Right forelimb (tissue), 1 donor: ENCODE data around the gene PLCH2.
"Not testable (repeated sequence)": the region's sequence is repeated elsewhere in the genome, so short reads cannot be mapped to it uniquely, and the experiment has no call there.

ENCODE experiments used
- DNase-seq: peaks from one replicate; pipeline ENCODE4 v3.0.0-alpha.2; 2018

PLCH2 gene

DNA sequence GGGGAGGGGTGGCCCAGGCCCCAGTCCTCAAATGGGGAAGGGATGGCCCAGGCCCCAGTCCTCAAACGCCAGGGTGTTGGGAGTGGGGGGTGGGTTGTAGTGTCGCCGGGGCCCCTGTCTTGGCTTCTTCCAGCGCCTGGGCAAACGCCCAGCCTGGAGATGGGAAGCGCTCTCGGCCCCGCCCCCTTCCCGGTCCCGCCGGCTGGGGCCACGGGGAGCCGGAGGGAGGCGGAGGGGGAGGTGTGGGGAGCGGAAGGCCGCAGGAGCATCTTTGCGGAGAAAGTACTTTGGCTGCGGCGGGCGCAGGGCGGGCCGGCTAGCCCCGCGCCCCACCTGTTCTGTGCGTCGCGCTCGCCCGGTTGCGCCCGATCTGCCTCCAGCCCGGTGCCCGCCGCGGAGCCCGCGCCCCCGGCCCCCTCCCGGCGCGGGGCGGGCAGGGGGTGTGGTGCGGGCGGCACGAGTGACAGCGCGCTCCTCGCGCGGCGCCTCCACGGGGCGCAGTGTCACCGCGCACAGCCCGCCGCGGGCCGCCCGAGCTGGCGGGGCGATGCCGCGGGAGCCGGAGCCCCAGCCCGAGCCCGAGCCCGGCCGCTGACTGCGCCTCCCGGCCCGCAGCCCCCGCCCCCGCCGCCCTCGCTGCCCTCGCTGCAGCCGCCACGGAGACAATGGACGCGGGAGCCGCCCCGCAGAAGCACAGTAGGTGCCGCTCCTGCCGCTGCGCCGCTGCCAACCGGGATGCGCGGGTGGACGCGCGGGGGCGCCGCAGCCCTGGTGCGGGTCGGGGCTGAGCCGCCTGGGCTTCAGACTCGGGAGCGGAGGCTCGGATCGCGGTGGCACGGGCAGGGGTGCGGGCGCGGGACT is 32.6 kb upstream of the PLCH2 start:
- DNase-seq = no peak

DNA sequence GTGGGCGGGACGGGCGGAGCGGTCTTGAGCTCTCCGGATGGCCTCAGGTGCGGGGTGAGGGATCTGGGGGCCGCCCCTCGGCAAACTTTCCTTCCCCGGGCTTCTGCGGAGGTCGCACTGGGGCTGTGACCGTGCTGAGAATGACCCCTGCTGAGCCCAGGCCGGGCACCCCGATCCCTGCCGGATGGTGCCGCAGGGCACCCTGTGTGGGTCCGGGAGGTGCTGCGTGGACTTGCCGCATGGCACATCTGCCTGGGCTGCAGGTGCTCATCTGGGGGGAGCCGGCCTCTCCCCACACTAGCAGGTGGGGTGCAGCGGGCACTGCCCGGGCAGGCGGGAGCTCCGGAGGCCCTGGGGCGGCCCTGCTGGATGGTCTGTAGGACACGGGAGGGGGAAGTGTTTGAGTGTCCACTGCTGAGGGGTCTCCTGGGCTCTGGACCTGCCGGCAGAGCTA is 31.9 kb upstream of the PLCH2 start:
- DNase-seq = no peak

DNA sequence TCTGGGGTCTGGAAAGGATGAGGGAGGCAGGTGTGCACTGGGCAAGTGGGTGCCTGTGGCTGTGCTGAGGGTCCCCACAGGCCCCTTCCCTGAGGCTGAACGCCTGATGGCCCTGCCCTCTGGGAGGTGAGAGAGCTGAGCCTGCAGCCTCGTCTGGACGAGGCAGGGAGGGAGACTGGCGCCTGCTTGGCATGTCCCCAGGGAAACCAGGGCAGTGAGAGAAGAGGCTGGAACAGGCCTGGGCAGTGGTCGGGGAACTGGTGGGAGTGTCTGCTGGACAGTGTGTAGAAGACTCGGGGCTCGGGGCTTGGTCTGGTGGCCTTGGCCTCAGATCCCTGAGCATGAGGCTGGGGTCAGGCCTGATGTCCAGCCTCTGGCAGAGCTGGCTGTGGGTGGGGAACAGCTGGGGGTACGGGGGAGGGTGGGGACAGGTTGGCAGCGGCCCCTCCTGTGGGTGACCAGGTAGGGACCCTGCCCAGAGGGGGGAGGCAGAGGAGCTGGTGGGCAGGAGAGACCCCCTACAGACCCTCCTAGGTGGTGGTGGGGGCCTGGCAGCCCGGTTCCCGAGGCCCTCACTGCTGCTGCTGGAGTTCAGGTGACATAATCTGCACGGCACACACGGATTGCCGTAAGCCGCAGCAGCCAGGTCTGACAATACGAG is 30.8 kb upstream of the PLCH2 start:
- DNase-seq = no peak

DNA sequence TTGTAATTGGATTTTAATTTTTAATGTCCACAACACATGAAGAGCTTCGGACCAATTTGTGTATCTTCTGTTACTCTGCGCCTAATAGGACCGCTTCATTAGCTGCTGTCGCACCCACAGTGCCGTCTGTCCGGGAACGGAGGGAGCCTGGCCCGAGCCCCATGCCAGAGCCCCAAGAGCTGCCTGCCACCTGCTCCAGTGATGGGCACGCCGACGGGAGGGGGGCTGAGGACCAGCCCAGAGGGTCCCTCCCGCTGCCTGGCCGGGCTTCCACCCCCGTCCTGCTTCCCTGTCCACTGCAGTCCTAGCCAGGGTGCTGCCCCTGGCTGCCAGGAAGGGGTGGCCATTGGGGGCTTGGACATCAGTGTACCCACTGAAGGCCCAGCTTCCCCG is 30.3 kb upstream of the PLCH2 start:
- no peak for DNase-seq

DNA sequence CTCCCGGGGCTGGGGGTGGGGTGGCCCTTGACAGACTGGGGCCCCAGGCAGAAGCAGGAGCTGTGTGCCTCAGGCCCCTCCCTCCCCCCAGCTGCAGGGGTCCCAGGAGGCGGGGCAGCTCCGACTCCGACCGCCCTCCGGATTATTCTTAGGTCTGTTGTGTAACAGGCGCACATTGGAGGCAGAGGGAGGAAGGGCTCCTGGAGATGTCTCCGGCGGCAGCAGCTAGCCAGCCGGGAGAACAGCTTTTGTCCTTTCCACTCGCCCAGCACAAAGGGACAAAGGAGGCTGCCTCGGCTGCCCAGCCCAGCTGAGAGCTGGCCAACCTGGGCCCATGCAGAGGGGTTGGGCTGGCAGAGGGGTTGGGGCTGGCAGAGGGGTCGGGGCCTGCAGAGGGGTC is 29.7 kb upstream of the PLCH2 start:
- no peak for DNase-seq

DNA sequence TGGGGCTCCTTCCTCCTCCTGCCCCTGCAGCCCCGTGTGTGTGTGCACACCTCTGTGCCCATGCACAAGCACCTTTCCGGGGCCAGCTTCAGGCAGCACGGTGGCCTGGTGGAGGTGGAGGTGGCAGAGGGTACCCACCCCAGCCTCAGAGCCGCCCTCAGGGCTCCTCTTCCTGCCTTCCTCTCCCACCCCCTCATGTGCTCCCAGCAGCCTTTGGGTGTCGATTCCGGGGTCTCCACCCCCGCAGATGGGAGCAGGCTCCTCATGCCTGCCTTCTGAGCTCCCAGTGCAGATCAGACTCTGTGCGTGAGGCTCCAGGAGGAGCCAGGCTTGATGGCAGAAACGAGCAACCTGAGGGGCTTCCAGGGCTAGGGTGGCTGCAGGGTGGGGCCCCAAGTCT is 29.2 kb upstream of the PLCH2 start:
- no peak for DNase-seq

DNA sequence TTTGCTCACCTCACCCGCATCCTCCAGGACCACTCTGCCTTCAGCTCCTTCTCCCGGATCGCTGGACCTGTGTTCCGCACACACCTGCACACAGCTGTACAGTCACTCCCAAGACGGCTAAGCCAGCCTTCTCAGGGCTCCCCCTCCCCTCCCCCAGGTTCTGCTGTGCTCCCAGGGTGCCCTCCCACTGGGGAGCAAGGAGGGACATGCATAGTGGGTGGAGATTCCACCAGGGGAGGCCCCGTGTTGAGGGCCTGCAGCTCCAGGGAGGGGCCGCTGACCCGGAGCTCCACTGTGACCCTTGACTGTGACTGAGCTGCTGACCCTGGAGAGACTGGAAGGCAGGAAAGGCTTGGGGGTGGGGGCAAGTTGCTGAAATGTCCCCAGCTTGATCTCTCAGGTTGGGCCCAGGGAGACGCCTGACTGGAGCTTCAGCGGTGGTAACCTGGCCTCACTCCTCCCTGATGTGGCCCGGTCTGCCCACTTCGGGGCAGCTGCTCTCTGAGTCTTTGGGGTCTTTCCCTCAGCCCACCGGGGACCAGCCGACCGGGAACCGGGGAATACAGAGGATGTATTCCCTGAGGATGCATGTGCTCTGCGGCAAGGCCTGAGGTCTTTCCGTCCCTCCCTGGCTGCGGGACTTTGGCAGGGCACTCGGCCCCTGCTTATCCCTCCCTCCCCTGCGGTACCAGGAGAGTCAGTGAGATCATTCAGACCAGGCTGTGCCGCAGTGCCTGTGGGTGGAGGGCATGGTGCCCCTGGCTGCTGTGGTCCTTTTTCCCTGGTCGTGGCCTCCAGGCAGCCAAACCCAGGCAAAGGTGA is 28.6 kb upstream of the PLCH2 start:
- no peak for DNase-seq

DNA sequence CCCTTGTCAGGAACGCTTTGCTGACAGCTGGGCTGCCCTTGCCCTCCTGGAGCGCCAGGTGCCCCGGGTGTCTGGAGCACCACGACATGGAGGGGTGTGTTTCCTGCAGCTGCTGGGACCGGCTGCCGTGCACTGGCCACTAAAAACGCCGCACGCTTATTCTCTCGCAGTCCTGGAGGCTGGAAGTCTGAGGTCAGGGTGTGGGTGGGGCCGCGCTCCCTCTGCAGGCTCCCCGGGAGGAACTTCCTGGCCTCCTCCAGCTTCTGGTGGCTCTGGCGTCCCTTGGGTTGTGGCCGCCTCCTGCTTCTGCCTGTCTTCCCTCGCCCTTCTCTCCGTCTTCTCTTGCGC is 28.0 kb upstream of the PLCH2 start:
- DNase-seq = no peak

DNA sequence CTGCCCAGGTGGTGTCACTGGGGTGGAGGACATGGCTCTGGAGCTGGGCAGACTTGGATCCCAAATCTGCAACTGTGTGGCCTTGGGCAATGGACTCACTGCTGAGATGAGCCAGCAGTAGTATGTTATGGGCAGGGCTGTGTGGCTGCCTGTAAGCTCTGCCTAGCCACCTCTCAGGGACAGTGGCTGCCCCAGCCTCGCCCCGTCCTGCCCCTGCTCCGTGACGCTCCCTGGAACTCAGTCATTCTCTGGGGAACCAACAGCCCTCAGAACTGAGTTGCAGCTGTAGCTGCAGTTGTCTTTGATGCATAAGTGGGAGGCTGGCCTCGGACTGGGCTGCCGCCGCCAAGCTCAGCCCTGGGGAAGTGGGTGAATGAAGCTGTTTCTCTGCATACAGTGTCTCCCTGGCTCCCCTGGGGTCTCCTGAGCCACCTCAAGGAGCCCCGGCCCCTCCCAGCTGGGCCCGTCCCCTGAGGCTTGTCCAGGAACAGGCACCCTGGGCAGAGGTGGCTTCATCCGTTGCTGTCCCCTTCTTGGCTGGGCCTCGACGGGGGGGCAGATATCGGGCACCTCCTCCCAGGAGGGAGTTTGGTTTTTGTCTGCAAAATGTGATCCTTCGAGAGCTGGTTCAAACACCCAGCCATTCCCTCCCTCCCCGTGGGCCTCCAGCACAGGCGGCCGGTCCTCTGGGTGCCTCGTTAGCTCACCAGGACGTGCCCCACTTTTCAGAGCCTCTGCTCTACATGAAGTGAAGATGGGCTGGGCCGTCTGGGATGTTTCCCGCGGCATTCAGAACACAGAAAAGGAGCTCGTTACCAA is 26.2 kb upstream of the PLCH2 start:
- DNase-seq = no peak

DNA sequence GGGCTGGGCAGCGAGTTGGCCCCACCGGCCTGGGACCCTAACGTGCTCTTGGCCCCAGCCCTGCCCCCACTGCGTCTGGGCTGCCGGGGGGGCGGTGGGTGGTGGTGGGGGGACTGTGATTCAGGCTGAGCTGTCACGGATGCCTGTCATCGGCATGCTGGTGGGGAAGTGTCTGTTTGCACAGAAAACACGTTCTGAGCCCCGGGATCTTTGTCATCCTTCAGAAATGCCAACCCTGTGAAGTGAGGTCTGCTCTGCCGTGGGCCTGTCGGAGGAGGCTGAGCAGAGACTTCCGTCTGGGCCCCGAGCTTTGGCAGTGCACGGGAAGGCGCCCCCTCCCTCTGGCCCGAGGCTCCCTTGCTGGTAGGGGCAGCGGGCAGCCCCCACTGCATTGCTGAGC is 24.3 kb upstream of the PLCH2 start:
- DNase-seq = no peak

DNA sequence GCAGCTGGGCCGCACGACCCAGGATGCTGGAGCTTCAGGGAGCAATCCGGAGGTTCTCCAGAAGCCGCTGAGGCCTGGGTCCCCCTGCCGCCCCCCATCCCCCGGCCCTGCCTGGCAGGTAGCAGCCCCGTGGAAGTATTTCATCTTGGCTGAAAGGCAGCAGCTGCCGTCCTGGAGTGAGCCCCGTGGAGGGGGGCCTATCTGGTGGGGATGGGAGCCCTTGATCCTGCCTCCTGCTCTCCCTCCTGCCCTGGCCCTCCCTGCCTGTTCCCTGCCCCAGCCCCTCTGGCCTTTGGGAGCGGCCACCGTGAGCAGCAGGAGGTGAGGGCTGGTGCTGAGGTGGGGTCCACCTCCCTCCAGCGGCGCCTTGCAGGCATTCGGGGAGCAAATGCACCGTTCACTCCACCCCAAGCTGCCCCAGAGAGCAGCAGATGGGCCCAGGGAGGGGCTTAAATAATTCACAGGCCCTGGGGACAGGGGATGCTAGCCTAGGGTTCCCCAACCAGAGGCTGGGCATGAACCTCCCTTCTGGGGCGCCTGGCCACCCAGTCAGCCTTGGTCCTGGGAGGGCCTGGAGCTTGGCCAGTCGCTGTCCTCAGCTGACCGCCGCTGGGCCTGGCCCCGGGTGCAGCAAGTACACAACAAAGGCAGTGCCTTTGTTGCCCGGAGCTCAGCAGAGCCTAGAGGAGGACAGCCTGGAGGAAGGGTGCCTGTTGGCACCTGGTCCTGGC is 23.7 kb upstream of the PLCH2 start:
- no peak for DNase-seq

DNA sequence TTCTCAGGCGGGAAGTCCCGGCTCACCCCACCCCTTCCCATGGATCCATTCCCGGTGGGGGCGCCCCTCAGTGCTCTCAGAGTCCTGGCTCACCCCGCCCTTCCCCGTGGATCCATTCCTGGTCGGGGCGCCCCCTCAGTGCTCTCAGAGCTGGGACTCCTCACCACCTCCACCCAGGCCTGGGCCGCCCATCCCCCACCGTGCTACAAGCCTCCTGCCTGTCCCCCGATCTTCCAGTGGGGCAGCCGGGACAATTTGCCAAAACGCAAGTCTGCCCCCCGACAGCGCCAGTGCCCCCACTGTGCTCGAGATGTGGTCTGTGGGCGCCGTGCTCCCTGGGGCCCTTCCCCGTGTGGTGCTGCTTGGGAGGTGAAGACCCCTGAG is 23.2 kb upstream of the PLCH2 start:
- DNase-seq = no peak

DNA sequence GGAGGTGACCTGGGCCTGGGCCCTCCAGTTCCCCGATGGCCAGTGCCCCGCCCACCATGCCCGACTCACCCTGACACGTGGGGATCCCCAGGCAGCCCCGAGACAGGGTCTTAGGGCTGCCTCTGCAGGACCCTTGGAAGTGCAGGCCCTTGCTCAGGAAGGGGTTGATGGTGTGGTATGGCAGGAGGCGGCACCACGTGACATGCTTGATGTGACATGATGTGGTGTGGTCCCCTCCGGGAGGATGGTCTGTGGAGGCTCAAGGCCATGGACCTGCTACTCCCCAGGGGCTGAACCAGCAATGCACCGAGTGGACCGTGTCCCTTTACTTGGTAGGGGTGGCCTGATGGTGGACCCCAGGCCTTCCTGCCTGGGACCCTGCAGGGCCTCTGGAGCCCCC is 21.9 kb upstream of the PLCH2 start:
- no peak for DNase-seq

DNA sequence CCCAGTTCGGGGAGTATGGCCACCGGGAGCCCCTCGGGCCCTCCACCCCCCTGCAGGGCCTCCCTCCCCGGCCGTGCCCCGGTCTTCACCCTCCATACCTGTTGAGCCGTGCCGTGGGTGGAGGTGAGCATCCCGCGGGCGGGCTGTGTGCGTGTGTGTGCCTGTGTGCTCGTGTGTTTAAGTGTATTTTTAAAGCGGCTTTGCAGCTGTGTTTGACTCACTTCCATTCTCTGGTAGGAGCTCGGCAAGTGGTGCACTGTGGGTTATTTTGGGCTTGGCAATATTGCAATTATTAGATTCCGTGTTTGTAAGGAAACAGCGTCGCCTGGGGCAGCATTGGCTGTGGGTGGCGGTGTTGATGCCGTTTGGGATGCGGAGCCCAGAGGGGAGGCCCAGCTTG is 20.3 kb upstream of the PLCH2 start:
- DNase-seq = no peak

DNA sequence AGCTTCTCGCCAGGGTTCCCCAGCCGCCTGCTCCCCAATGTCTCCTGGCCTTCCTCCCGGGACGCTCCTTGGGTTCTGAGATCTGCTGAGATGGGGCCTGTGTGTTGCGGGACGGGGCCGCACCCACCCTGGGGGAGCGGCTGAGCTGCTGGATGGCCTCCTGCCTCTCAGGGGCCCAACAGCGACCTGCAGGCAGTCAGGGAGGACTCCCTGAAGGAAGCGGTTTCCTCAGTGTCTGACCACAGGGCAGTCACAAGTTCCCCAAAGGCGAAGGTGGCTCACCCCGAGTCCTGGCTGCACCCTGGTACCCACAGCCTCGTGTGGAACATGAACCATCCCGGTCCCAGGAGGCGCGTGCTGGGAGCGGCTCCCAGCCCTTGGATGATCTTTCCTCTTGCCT is 18.6 kb upstream of the PLCH2 start:
- DNase-seq = no peak

DNA sequence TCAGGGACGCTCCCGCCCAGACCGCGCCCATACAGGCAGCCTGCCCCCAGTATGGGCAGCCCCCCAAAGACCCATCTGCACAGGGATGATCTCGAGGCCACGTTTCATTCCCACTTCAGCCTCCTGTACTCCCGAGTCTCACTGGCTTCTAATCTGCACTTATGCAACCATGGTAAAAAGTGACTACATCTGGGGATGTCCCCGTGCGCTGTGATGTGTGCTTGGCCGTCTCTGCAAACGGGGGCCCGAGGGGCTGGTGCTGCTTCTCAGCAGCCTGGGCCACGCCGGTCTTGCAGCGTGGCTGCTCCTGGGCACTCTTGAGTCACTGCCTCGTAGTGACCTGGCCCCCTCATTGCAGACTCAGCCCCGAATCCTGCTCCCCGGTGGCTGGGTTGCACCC is 17.4 kb upstream of the PLCH2 start:
- no peak for DNase-seq

DNA sequence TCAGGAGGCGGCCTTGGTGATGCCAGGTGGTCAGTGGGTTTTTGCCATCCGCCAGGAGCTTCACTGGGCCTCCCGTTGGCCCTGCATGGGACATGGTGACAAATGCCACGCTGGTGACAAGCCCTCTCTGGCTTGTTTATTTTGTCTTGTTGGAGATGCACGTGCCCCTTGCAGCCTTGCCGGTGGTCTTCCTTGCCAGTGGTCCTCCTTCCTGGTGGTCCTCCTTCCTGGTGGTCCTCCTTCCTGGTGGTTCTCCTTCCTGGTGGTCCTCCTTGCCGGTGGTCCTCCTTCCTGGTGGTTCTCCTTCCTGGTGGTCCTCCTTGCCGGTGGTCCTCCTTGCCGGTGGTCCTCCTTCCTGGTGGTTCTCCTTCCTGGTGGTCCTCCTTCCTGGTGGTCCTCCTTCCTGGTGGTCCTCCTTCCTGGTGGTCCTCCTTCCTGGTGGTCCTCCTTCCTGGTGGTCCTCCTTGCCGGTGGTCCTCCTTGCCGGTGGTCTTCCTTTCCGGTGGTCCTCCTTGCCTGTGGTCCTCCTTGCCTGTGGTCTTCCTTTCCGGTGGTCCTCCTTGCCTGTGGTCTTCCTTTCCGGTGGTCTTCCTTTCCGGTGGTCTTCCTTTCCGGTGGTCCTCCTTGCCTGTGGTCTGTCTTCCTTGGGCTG is 16.9 kb upstream of the PLCH2 start:
- not testable (repeated sequence) for DNase-seq

DNA sequence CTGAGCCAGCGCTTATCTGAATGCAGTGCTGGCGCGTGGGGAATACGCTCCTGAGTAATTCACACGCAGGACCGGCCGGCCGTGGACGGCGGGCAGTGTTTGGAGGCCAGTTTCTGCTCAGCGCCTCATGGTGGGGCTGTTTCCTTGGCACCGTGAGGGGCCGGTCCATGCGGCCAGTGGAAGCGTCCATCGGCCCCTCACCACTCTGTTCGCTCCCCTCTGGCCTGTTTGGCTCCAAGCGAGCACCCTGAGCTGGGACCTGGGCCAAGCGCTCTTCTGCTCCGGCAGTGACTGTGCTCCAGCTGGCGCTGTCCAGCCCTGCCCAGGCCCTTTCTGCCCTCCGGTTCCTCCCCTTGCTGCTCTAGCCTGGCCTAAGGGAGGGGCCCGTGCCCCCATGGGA is 16.3 kb upstream of the PLCH2 start:
- DNase-seq = no peak

DNA sequence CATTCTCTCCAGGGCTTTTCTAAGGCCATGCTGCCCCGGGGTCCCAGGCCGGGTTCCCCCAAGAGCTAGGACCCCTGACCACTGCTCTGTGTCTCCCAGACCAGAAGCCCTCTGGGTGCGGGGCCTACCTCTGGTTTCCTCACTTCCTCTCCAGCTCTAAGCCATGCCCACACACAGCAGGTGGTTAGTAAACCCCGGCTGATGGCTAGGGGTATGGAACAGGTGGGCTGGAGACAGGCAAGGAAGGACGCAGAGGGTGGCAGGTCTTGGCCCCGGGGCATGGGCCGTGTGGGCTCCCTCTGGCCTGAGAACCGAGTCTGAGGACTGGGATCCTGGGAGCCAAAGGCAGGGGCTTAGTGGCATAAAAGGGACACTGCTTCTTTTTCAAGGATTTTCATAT is 15.9 kb upstream of the PLCH2 start:
- DNase-seq = no peak

DNA sequence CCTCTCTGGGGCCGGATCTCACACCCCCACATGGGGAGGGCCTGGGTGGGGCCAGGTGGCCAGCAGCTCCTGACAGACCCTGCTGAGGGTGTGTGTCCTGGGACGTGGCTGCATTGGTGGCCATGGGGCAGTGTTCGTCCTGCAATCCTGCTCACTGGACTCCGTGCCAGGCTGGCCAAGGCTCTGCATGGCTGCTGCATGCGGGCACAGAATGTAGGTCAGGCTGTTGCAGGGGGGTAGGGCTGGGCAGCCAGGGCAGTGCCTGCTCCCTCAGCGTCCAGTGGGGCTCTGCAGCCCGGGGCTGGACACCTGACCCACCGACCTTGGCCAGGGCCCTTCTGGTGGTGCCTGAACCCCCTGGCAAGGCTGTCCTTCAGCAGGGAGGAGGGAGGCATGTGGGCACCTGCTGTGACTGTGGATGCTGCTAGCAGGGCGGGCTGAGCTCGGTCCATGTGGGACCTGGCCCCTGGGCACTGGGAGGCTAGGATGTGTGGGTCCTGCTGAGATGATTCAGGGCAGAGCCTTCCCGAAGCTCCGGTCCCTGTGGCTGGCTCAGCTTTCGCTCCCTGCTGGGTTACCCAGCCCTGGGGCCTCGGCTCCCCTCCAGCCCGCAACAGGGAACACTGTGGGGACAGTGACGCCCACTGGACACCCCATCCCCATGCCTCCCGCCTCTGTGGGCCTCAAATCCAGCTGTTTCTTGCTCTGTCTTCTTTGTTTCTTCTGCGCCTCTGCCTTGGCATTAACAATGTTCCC is 14.9 kb upstream of the PLCH2 start:
- DNase-seq = no peak

DNA sequence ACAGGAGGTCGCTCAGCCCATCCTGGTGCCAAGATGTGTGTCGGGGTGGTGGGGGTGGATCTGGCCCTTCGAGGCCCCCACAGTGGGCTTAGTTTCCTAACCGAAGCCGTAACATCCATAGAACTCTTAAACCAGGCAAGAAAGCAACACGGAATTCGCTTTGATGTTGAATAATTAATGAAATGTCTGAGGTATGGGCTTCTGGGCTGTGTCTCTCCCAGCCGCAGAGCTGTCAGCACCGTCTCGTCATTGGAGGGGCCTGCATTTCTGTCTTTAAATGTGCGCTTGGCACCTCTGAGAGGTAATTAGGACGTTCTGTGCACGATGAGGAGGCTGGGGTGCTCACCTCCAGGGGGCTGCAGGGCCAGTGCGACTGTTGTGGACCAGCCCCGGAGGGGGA is 13.3 kb upstream of the PLCH2 start:
- DNase-seq = no peak
